Heart left ventricle (tissue), 16 donors: ENCODE data around the gene COL26A1. TPM values are rescaled to one million over a fixed set of nuclear protein-coding genes. Genes with fewer than 3 reads are reported as not detected.

Experiments used
- ATAC-seq, 4 donors: fragments of 200-7000 bp; cut with Tn5 transposase; one replicate each; pipeline ENCODE4 v1.9.1; 2020 to 2022; ENCODE audit warnings: moderate library complexity in 4 of 4, mild to moderate bottlenecking in 3 of 4, moderate number of reproducible peaks in 1 of 4
- DNase-seq, 5 donors: peaks; one replicate each; pipeline ENCODE4 v3.0.0-alpha.2; 2020
- H3K27ac ChIP-seq, 12 donors: fragments of 200-600 bp; sonication (generic) in 4 of 12; one replicate each; pipeline versions ENCODE4 v1.5.0 to v1.8.0; 2016 to 2022; ENCODE audit warnings: mild to moderate bottlenecking in 2 of 12
- H3K27me3 ChIP-seq, 9 donors: fragments of 200-600 bp; sonication (generic) in 2 of 9; one replicate each; pipeline versions ENCODE4 v1.5.1 to v1.8.0; 2016 to 2022; ENCODE audit warnings: mild to moderate bottlenecking in 3 of 9
- H3K36me3 ChIP-seq, 9 donors: fragments of 200-600 bp; sonication (generic) in 2 of 9; one replicate each; pipeline versions ENCODE4 v1.5.0 to v1.8.0; 2018 to 2022; ENCODE audit warnings: mild to moderate bottlenecking in 2 of 9
- H3K4me1 ChIP-seq, 12 donors: fragments of 200-600 bp; sonication (generic) in 4 of 12; one replicate each; pipeline versions ENCODE4 v1.5.0 to v1.8.0; 2016 to 2022; ENCODE audit warnings: mild to moderate bottlenecking in 3 of 12
- H3K4me3 ChIP-seq, 12 donors: fragments of 200-600 bp; sonication (generic) in 4 of 12; one replicate each; pipeline versions ENCODE4 v1.5.0 to v1.8.0; 2017 to 2022; ENCODE audit warnings: mild to moderate bottlenecking in 9 of 12, moderate library complexity in 4 of 12
- H3K9me3 ChIP-seq, 12 donors: fragments of 200-600 bp; sonication (generic) in 4 of 12; one replicate each; pipeline versions ENCODE4 v1.5.0 to v1.8.0; 2016 to 2022; ENCODE audit warnings: mild to moderate bottlenecking in 1 of 12
- POLR2A ChIP-seq, 2 donors: fragments of 450-650 bp; IDR thresholded peaks; one replicate each; pipeline ENCODE4 v1.6.1; 2017; ENCODE audit warnings: antibody characterized with exemption in 2 of 2, mild to moderate bottlenecking in 2 of 2, moderate library complexity in 2 of 2
- WGBS, 4 donors: extraction: QIAGEN DNeasy Blood & Tissue Kit in 2 of 4; methylation state at CpG; one replicate each; pipeline versions ENCODE4 v1.1.5 to v1.1.7; 2013 to 2018; 5-methylcytosine and 5-hydroxymethylcytosine counted together
- intact Hi-C, 10 donors: fragments of 100-400 bp; cut with DNase I; formaldehyde crosslinking; loops; one replicate each; pipeline versions ENCODE4 v1.11.1 to v1.14.2; 2022
- long read RNA-seq, 3 donors: library from polyadenylated mRNA; unstranded; transcript quantifications; one replicate each; pipeline ENCODE4 v2.0.0, GENCODE V29; 2020 to 2021
- polyA plus RNA-seq, 2 donors: library from polyadenylated mRNA; stranded (reverse); fragments of 200-250 nt; gene quantifications; one replicate each; pipeline ENCODE4 v1.2.3, GENCODE V29; 2013
- total RNA-seq, 9 donors: library from RNA; depleted of rRNA in 2 of 9; stranded (reverse); fragments of >200 nt in 2 of 9; fragmentation: NEBNext Ultra II Directional in 3 of 9; extraction: Animal tissue kit (Norgen Biotek cat#: 25700) in 3 of 9; gene quantifications; one replicate each; pipeline versions ENCODE4 v1.1.0 to v1.2.4, GENCODE V29; 2016 to 2023
- TF ChIP-seq, protein P1 (sequence below), 12 donors: fragments of 200-600 bp; sonication (generic) in 4 of 12; IDR thresholded peaks; one replicate each; pipeline versions ENCODE4 v1.5.0 to v1.8.0; 2018 to 2022; ENCODE audit warnings: antibody characterized with exemption in 12 of 12, mild to moderate bottlenecking in 5 of 12
- donor health status: ischemic (EF 13 %, LVEDD 7.1; RV severe dilation, severe dysfunction).
- donor health status: healthy with polysubstance abuse.
- donor health status: DM: no; HTN: yes; CAD: no.
- donor health status: DM: no; HTN: no; CAD: no.
- donor health status: ischemic (EF 25% LVEDD 6.9; RV normal size, moderate dysfunction).
- donor health status: ischemic (EF 25% LVEDD 5.7; RV mildly dilated, moderate dysfunction).
- donor health status: healthy.
- donor health status: DM: yes; HTN: yes; CAD: no.
- donor health status: ischemic (EF 35%, LVEDD 5.7; RV mildly dilated, moderate dysfunction).
- donor health status: nonischemic (EF 11% LVEDD 7.7; RV severe dilation, severe dysfunction).
- donor health status: DM: yes; HTN: yes; CAD: no.
- donor health status: PGD.
- donor health status: ischemic (EF 29% LVEDD 5.4; RV normal size, mild dysfunction).
- donor health status: nonischemic (EF 23%, LVEDD 6.1; RV moderate dilation, normal function).

The COL26A1 gene
- total RNA-seq (1 to 10 TPM in 1 of 9 donors, under 1 TPM in 1, not detected in 7; 0.08 to 2.1 TPM), polyA plus RNA-seq (not detected)
- long read RNA-seq, donor 1: 0 reads
- long read RNA-seq, donor 2: 0 reads
- long read RNA-seq, donor 3: 0 reads

DNA sequence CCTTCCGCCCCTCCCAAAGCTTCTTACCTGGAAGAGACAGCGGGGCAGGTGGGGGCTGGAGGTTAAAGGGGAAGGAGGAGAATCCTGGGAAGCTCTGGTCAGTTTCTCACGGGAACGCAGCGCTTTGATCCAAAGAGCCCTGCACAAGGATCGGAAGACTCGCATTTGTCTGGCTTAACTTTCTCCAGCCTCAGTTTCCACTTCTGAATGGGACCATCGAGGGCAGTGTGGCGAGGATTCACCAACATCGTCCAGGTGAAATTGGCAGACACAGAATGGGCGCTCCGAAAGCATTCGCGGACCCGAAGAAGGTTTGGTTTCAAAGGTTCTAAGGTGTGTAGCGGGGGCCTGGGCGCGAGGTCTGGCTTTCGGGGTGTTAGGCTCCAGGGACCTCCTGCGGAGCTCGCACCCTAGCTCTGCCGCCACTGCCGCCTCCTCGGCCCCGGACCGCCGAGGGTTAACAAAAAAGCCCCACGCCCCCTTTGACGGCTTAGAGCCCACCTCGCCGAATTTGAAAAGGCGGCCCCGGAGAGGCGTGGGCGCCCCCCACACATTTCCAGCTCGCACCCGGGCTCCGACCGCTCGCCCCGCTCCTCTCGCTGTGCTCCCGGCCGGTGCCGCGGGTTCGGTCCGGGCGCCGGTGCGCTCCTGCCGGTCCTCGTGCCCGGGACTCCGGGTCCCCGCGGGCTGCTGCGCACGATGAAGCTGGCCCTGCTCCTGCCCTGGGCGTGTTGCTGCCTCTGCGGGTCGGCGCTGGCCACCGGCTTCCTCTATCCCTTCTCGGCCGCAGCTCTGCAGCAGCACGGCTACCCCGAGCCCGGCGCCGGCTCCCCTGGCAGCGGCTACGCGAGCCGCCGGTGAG lies at the start of gene COL26A1:
TSS of gene COL26A1 (plus strand) at position 542 of the 862 bp plus-strand sequence. CDS start at position 700, 158 bp downstream.
- peaks cover 0 to 20% (median 11%) of the 10 kb centered on the region in 12 donors for H3K4me1 ChIP-seq
- no peak for TF ChIP-seq POLR2A (IDR thresholded peaks at IDR 0.05)
- TF ChIP-seq, protein P1, sequence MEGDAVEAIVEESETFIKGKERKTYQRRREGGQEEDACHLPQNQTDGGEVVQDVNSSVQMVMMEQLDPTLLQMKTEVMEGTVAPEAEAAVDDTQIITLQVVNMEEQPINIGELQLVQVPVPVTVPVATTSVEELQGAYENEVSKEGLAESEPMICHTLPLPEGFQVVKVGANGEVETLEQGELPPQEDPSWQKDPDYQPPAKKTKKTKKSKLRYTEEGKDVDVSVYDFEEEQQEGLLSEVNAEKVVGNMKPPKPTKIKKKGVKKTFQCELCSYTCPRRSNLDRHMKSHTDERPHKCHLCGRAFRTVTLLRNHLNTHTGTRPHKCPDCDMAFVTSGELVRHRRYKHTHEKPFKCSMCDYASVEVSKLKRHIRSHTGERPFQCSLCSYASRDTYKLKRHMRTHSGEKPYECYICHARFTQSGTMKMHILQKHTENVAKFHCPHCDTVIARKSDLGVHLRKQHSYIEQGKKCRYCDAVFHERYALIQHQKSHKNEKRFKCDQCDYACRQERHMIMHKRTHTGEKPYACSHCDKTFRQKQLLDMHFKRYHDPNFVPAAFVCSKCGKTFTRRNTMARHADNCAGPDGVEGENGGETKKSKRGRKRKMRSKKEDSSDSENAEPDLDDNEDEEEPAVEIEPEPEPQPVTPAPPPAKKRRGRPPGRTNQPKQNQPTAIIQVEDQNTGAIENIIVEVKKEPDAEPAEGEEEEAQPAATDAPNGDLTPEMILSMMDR (IDR thresholded peaks at IDR 0.05): no peak
- DNase-seq (peak; percentile 14 to 76 (median 33)), ATAC-seq (peak in 2 of 4 donors; percentile 68 to 71)
- peaks cover 0 to 33% (median 8%) of the 10 kb centered on the region in 9 donors for H3K27me3 ChIP-seq
- H3K36me3 ChIP-seq: no peaks in the 10 kb centered on the region
- no peak within 1 kb of the TSS for H3K27ac ChIP-seq
- no peaks in the 10 kb centered on the region for H3K9me3 ChIP-seq
- WGBS, 4 donors: 13 to 44% (median 21%) methylated on average over 20 to 76 of the region's 76 CpGs
- intact Hi-C loops: loop anchor here in 8 of 10 donors (5.0 to 10.0 kb wide), 5 partner anchors 50 to 910 kb away; no protein-coding TSS in a partner anchor
- H3K4me3 ChIP-seq: peak within 1 kb of the TSS; percentile 41 to 68 (median 58)

- intact Hi-C loops: no loop called here
- Histone ChIP-seq H3K9me3 (peaks cover 0 to 10% (median 3%) of the 10 kb centered on the region in 12 donors), H3K4me3 (no peak overlapping the region), H3K27ac (no peak overlapping the region), H3K4me1 (no peaks in the 10 kb centered on the region), H3K36me3 (peaks cover 0 to 43% (median 30%) of the 10 kb centered on the region in 9 donors), H3K27me3 (peaks cover 0 to 2% (median 0%) of the 10 kb centered on the region in 9 donors)
- 5 to 13% (median 7%) methylated on average over 1 of the region's 1 CpG for WGBS, 4 donors
- TF ChIP-seq POLR2A (IDR thresholded peaks at IDR 0.05): no peak
- TF ChIP-seq, protein P1 (IDR thresholded peaks at IDR 0.05): peak; percentile 37 to 69 (median 58)
- no peak for DNase-seq
- ATAC-seq: no peak
Observed at GRCh38 chr7:101315336-101315735, 47.3 kb upstream of the COL26A1 start.

DNA sequence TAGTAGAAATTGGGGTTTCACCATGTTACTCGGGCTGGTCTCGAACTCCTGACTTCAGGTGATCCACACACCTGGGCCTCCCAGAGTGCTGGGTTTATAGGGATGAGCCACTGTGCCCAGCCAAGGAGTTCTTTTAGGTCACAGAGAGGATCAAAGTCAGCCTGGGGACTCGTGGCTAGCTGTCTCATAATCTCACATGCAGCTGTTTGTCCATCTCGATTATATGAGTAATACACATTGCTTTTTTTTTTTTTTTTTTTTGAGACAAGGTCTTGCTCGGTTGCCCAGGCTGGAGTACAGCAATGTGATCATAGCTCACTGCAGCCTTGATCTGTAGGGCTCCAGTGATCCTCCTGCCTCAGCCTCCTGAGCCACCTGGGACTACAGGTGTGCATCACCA lies 43.3 kb upstream of the COL26A1 start:
- WGBS, 4 donors: 58 to 77% (median 71%) methylated on average over 5 of the region's 5 CpGs
- intact Hi-C loops: no loop called here
- DNase-seq (no peak), ATAC-seq (no peak)
- Histone ChIP-seq H3K27ac (no peak overlapping the region), H3K4me1 (peaks cover 0 to 16% (median 8%) of the 10 kb centered on the region in 12 donors), H3K27me3 (no peaks in the 10 kb centered on the region), H3K4me3 (no peak overlapping the region), H3K36me3 (peaks cover 0 to 42% (median 29%) of the 10 kb centered on the region in 9 donors), H3K9me3 (no peaks in the 10 kb centered on the region)
- no peak for TF ChIP-seq POLR2A (IDR thresholded peaks at IDR 0.05)
- TF ChIP-seq, protein P1 (IDR thresholded peaks at IDR 0.05): no peak
